Peyer's patch (tissue), 4 donors: ENCODE results near the gene GPR78.

Experiments
- POLR2A ChIP-seq, 2 donors: fragments of 450-650 bp; IDR thresholded peaks; one replicate each; pipeline ENCODE4 v1.5.1; 2017; ENCODE audit warnings: antibody characterized with exemption in 2 of 2, mild to moderate bottlenecking in 2 of 2, moderate library complexity in 2 of 2
- TF ChIP-seq, protein P1 (sequence below), 6 experiments: fragments of 450-650 bp in 4 of 6; fragments of 200-600 bp in 2 of 6; sonication (generic) in 1 of 6; IDR thresholded peaks; one replicate each; pipeline ENCODE4 v1.5.1; 2017 to 2019; ENCODE audit warnings: antibody characterized with exemption in 6 of 6, mild to moderate bottlenecking in 3 of 6, moderate library complexity in 1 of 6

GRCh38 chr4:8589336-8589735 is 9.1 kb downstream of the GPR78 start:
- TF ChIP-seq, protein P1, sequence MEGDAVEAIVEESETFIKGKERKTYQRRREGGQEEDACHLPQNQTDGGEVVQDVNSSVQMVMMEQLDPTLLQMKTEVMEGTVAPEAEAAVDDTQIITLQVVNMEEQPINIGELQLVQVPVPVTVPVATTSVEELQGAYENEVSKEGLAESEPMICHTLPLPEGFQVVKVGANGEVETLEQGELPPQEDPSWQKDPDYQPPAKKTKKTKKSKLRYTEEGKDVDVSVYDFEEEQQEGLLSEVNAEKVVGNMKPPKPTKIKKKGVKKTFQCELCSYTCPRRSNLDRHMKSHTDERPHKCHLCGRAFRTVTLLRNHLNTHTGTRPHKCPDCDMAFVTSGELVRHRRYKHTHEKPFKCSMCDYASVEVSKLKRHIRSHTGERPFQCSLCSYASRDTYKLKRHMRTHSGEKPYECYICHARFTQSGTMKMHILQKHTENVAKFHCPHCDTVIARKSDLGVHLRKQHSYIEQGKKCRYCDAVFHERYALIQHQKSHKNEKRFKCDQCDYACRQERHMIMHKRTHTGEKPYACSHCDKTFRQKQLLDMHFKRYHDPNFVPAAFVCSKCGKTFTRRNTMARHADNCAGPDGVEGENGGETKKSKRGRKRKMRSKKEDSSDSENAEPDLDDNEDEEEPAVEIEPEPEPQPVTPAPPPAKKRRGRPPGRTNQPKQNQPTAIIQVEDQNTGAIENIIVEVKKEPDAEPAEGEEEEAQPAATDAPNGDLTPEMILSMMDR (IDR thresholded peaks at IDR 0.05): no peak
- no peak for TF ChIP-seq POLR2A (IDR thresholded peaks at IDR 0.05)
